HFFc6 (cell line): ENCODE data around the gene CYP26B1. TPM values are rescaled to one million over a fixed set of nuclear protein-coding genes. Genes with fewer than 3 reads are reported as not detected.

Source experiments
- DNase-seq: peaks from one replicate; pipeline ENCODE4 v3.0.0-alpha.2; 2018
- H3K27ac Mint-ChIP-seq: 2 replicates; pipeline ENCODE4 v1.8.0; 2020; ENCODE audit warnings: mild to moderate bottlenecking, mixed read lengths
- H3K27me3 Mint-ChIP-seq: 2 replicates; pipeline ENCODE4 v1.8.0; 2021; ENCODE audit warnings: mild to moderate bottlenecking, moderate library complexity, mixed read lengths; ENCODE audit not compliant: insufficient read depth
- H3K36me3 Mint-ChIP-seq: 2 replicates; pipeline ENCODE4 v1.8.0; 2021; ENCODE audit warnings: low read depth, mixed read lengths
- H3K4me1 Mint-ChIP-seq: 2 replicates; pipeline ENCODE4 v1.8.0; 2020; ENCODE audit warnings: low read depth, mixed read lengths
- H3K4me3 Mint-ChIP-seq: 2 replicates; pipeline ENCODE4 v1.8.0; 2020; ENCODE audit warnings: mild to moderate bottlenecking, moderate library complexity, mixed read lengths
- H3K9me3 Mint-ChIP-seq: 2 replicates; pipeline ENCODE4 v1.8.0; 2020; ENCODE audit warnings: mild to moderate bottlenecking, mixed read lengths
- CTCF ChIP-seq: fragments of 200-600 bp; sonication (generic); IDR thresholded peaks from 2 replicates; pipeline ENCODE4 v1.5.0; 2021; ENCODE audit warnings: antibody characterized with exemption, mild to moderate bottlenecking
- total RNA-seq, 6 experiments: library from RNA; stranded (reverse); fragmentation: NEBNext Ultra II Directional; extraction: Animal tissue kit (Norgen Biotek cat#: 25700); gene quantifications; 2 replicates in 1 of 6; 3 replicates in 5 of 6; pipeline ENCODE4 v1.2.3, GENCODE V29; 2021

Gene CYP26B1
- total RNA-seq, 6 experiments from 2014 or later: 0.05 to 0.66 (median 0.14) TPM; not detected in 1

- no peak for TF ChIP-seq CTCF
- Mint-ChIP-seq H3K36me3 (no peaks in the 10 kb centered on the region), H3K27me3 (peaks cover 30% of the 10 kb centered on the region; the same call in 1 of the 2 replicates), H3K4me1 (peaks cover 18% of the 10 kb centered on the region), H3K27ac (no peak overlapping the region), H3K4me3 (no peak overlapping the region), H3K9me3 (no peaks in the 10 kb centered on the region)
- DNase-seq: no peak
These were observed 28.7 kb downstream of the CYP26B1 start for GRCh38 chr2:72118951-72119350.

- Mint-ChIP-seq H3K27ac (no peak overlapping the region), H3K9me3 (no peaks in the 10 kb centered on the region), H3K4me1 (peaks cover 18% of the 10 kb centered on the region), H3K27me3 (peaks cover 30% of the 10 kb centered on the region; the same call in 1 of the 2 replicates), H3K4me3 (no peak overlapping the region), H3K36me3 (no peaks in the 10 kb centered on the region)
- no peak for DNase-seq
- TF ChIP-seq CTCF: no peak
These were observed 29.3 kb downstream of the CYP26B1 start for GRCh38 chr2:72118386-72118785.

- Mint-ChIP-seq H3K4me3 (no peak overlapping the region), H3K4me1 (peaks cover 21% of the 10 kb centered on the region), H3K27ac (no peak overlapping the region), H3K36me3 (no peaks in the 10 kb centered on the region), H3K9me3 (no peaks in the 10 kb centered on the region), H3K27me3 (peaks cover 24% of the 10 kb centered on the region; the same call in 1 of the 2 replicates)
- no peak for TF ChIP-seq CTCF
- DNase-seq: no peak
These were observed 29.9 kb downstream of the CYP26B1 start for GRCh38 chr2:72117718-72118117.

- Mint-ChIP-seq H3K27me3 (peaks cover 20% of the 10 kb centered on the region; the same call in 1 of the 2 replicates), H3K27ac (no peak overlapping the region), H3K36me3 (no peaks in the 10 kb centered on the region), H3K9me3 (no peaks in the 10 kb centered on the region), H3K4me1 (peaks cover 27% of the 10 kb centered on the region), H3K4me3 (no peak overlapping the region)
- no peak for DNase-seq
- TF ChIP-seq CTCF: no peak
These were observed 30.6 kb downstream of the CYP26B1 start for GRCh38 chr2:72117029-72117428.

- Mint-ChIP-seq H3K4me3 (peak overlapping the region; percentile 78), H3K4me1 (peaks cover 30% of the 10 kb centered on the region), H3K9me3 (no peaks in the 10 kb centered on the region), H3K36me3 (no peaks in the 10 kb centered on the region), H3K27me3 (peaks cover 19% of the 10 kb centered on the region; the same call in 1 of the 2 replicates), H3K27ac (peak overlapping the region; percentile 82)
- peak; percentile 74 for TF ChIP-seq CTCF
- DNase-seq: no peak
These were observed 31.6 kb downstream of the CYP26B1 start for GRCh38 chr2:72116081-72116533.
